ENCODE results near the gene ANKUB1. TPM values are rescaled to one million over a fixed set of nuclear protein-coding genes. Genes with fewer than 3 reads are reported as not detected.
A peak's percentile ranks its signal among the peaks of the same experiment; 100 is the strongest.

Gene ANKUB1
- total RNA-seq, 6 experiments from 2014 or later: not detected

GRCh38 chr3:149726716-149727407 lies 65.5 kb downstream of the ANKUB1 start:
- intact Hi-C loops (cut with DNase I): no loop called here
- H3K4me3 ChIP-seq: no peak overlapping the region
- DNase-seq (no peak), ATAC-seq (no peak)
- TF ChIP-seq, protein P1, sequence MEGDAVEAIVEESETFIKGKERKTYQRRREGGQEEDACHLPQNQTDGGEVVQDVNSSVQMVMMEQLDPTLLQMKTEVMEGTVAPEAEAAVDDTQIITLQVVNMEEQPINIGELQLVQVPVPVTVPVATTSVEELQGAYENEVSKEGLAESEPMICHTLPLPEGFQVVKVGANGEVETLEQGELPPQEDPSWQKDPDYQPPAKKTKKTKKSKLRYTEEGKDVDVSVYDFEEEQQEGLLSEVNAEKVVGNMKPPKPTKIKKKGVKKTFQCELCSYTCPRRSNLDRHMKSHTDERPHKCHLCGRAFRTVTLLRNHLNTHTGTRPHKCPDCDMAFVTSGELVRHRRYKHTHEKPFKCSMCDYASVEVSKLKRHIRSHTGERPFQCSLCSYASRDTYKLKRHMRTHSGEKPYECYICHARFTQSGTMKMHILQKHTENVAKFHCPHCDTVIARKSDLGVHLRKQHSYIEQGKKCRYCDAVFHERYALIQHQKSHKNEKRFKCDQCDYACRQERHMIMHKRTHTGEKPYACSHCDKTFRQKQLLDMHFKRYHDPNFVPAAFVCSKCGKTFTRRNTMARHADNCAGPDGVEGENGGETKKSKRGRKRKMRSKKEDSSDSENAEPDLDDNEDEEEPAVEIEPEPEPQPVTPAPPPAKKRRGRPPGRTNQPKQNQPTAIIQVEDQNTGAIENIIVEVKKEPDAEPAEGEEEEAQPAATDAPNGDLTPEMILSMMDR (IDR thresholded peaks at IDR 0.05): no peak
- TF ChIP-seq POLR2A (IDR thresholded peaks at IDR 0.05): no peak
- H3K27me3 ChIP-seq: no peaks in the 10 kb centered on the region
- no peaks in the 10 kb centered on the region for H3K36me3 ChIP-seq
- 93% methylated on average over 2 of the region's 2 CpGs for WGBS (ENCODE audit: insufficient coverage, low coverage, low lambda C conversion rate, missing lambda C conversion rate)
- H3K27ac ChIP-seq: no peak overlapping the region
- no peaks in the 10 kb centered on the region for H3K9me3 ChIP-seq
- no peaks in the 10 kb centered on the region for H3K4me1 ChIP-seq

DNA sequence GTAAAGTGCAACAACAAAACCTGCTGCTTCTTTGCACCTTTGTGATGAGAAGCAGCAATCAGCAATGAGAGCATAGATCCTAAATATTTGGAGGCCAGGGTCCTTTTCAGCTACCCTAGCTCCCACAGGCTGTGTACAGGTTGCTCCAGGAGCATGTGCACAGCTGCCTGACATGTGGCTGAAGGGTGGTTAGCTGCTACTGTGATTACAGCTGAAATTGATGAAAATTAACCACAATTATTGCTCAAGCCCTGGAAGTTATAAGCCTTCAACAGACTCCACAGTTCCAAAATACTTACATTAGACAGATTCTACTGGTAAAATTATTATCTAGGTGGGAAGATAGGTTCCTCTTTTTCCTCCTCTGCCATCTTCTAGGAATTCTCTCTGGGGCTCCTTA lies 68.6 kb downstream of the ANKUB1 start:
- Histone ChIP-seq H3K27me3 (no peaks in the 10 kb centered on the region), H3K4me3 (no peak overlapping the region), H3K36me3 (no peaks in the 10 kb centered on the region), H3K9me3 (no peaks in the 10 kb centered on the region), H3K4me1 (no peaks in the 10 kb centered on the region), H3K27ac (no peak overlapping the region)
- intact Hi-C loops (cut with DNase I): no loop called here
- TF ChIP-seq, protein P1 (IDR thresholded peaks at IDR 0.05): no peak
- no peak for TF ChIP-seq POLR2A (IDR thresholded peaks at IDR 0.05)
- DNase-seq: no peak
- ATAC-seq: no peak

DNA sequence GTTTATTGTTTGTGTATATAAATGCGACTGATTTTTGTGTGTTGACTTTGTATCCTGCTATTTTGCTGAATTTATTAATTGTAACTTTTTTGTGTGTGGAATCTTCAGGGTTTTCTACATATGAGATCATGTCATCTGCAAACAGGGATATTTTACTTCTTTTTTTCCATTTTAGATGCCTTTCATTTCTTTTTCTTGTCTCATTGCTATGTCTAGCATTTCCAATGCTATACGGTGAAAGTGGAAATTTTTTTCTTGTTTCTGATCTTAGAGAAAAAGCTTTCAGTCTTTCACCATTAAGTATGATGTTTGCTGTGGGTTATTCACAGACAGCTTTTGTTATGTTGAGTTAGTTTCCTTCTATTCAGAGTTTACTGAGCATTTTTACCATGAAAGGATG lies 71.4 kb downstream of the ANKUB1 start:
- 95% methylated on average over 2 of the region's 2 CpGs for WGBS (ENCODE audit: insufficient coverage, low coverage, low lambda C conversion rate, missing lambda C conversion rate)
- no peak for TF ChIP-seq POLR2A (IDR thresholded peaks at IDR 0.05)
- TF ChIP-seq, protein P1 (IDR thresholded peaks at IDR 0.05): no peak
- Histone ChIP-seq H3K27ac (no peak overlapping the region), H3K4me1 (no peaks in the 10 kb centered on the region), H3K9me3 (no peaks in the 10 kb centered on the region), H3K4me3 (no peak overlapping the region), H3K27me3 (no peaks in the 10 kb centered on the region), H3K36me3 (no peaks in the 10 kb centered on the region)
- ATAC-seq: no peak
- intact Hi-C loops (cut with DNase I): no loop called here
- DNase-seq: no peak

GRCh38 chr3:149717391-149718056 lies 74.8 kb downstream of the ANKUB1 start:
- H3K27ac ChIP-seq: no peak overlapping the region
- WGBS (ENCODE audit: insufficient coverage, low coverage, low lambda C conversion rate, missing lambda C conversion rate): 8% methylated on average over 2 of the region's 2 CpGs
- H3K4me3 ChIP-seq: peak overlapping the region in 2 of 3 donors; percentile 17 to 24

More at GRCh38 chr3:149717391-149718056, 74.8 kb downstream of the ANKUB1 start:
- TF ChIP-seq, protein P1 (IDR thresholded peaks at IDR 0.05): peak; percentile 69 to 85 (median 74)
- TF ChIP-seq POLR2A (IDR thresholded peaks at IDR 0.05): no peak
- Histone ChIP-seq H3K27me3 (no peaks in the 10 kb centered on the region), H3K36me3 (no peaks in the 10 kb centered on the region), H3K9me3 (no peaks in the 10 kb centered on the region), H3K4me1 (no peaks in the 10 kb centered on the region)
- peak; percentile 87 to 97 (median 90) for ATAC-seq
- DNase-seq: peak in 1 of 3 donors; percentile 57
- intact Hi-C loops (cut with DNase I): loop anchor here (10.0 kb wide), 1 partner anchor 203 kb away; no protein-coding TSS in a partner anchor

Data from right lobe of liver (tissue), 6 donors.